Neural crest cell (in vitro differentiated cells): ENCODE data around the gene TJP2. TPM values are rescaled to one million over a fixed set of nuclear protein-coding genes. Genes with fewer than 3 reads are reported as not detected.

ENCODE experiments used
- DNase-seq: peaks from one replicate; pipeline ENCODE4 v3.0.0; 2021; ENCODE audit warnings: low read depth, mixed read lengths, low spot score
- H3K27ac Mint-ChIP-seq: one replicate; pipeline ENCODE4 v1.8.0; 2021; ENCODE audit warnings: mild to moderate bottlenecking, mixed read lengths; ENCODE audit not compliant: unreplicated experiment
- H3K27me3 Mint-ChIP-seq: 2 replicates; pipeline ENCODE4 v1.8.0; 2021; ENCODE audit warnings: low read depth, mild to moderate bottlenecking, mixed read lengths
- H3K36me3 Mint-ChIP-seq: 2 replicates; pipeline ENCODE4 v1.8.0; 2021; ENCODE audit warnings: low read depth, mild to moderate bottlenecking, mixed read lengths
- H3K4me1 Mint-ChIP-seq: 2 replicates; pipeline ENCODE4 v1.8.0; 2021; ENCODE audit warnings: mixed read lengths
- H3K4me3 Mint-ChIP-seq: one replicate; pipeline ENCODE4 v1.8.0; 2021; ENCODE audit warnings: mild to moderate bottlenecking, mixed read lengths
- H3K9me3 Mint-ChIP-seq: 2 replicates; pipeline ENCODE4 v1.8.0; 2021; ENCODE audit warnings: mixed read lengths
- CTCF ChIP-seq: fragments of 200-600 bp; sonication (generic); conservative IDR thresholded peaks from 2 replicates; pipeline ENCODE4 v1.5.0; 2021; ENCODE audit warnings: antibody characterized with exemption, mild to moderate bottlenecking
- total RNA-seq: library from RNA; stranded (reverse); gene quantifications from 2 replicates; pipeline ENCODE4 v1.2.1, GENCODE V29; 2021

Gene TJP2
- total RNA-seq, 1 donor from 2014 or later, result 27.8 TPM

- H3K36me3 Mint-ChIP-seq, result no peaks in the 10 kb centered on the region
- H3K4me1 Mint-ChIP-seq, result no peaks in the 10 kb centered on the region
- no peaks in the 10 kb centered on the region for H3K27me3 Mint-ChIP-seq
- no peak for DNase-seq
- no peak for TF ChIP-seq CTCF
- no peak overlapping the region for H3K27ac Mint-ChIP-seq
- no peaks in the 10 kb centered on the region for H3K9me3 Mint-ChIP-seq
- no peak overlapping the region for H3K4me3 Mint-ChIP-seq
Observed at GRCh38 chr9:69198521-69199220, 24.6 kb downstream of the TJP2 start.

- no peak for TF ChIP-seq CTCF
- H3K27me3 Mint-ChIP-seq, result no peaks in the 10 kb centered on the region
- no peak overlapping the region for H3K27ac Mint-ChIP-seq
- no peak for DNase-seq
- no peak overlapping the region for H3K4me3 Mint-ChIP-seq
- H3K9me3 Mint-ChIP-seq, result no peaks in the 10 kb centered on the region
- H3K36me3 Mint-ChIP-seq, result no peaks in the 10 kb centered on the region
- peaks cover 7% of the 10 kb centered on the region for H3K4me1 Mint-ChIP-seq
Observed at GRCh38 chr9:69199769-69200470, 25.8 kb downstream of the TJP2 start.

- no peak for DNase-seq
- no peak for TF ChIP-seq CTCF
- H3K27me3 Mint-ChIP-seq, result no peaks in the 10 kb centered on the region
- no peaks in the 10 kb centered on the region for H3K36me3 Mint-ChIP-seq
- H3K27ac Mint-ChIP-seq, result no peak overlapping the region
- H3K4me3 Mint-ChIP-seq, result no peak overlapping the region
- H3K4me1 Mint-ChIP-seq, result peaks cover 21% of the 10 kb centered on the region
- H3K9me3 Mint-ChIP-seq, result no peaks in the 10 kb centered on the region
Observed at GRCh38 chr9:69202556-69202955, 28.5 kb downstream of the TJP2 start.

- DNase-seq, result no peak
- H3K4me3 Mint-ChIP-seq, result no peak overlapping the region
- peaks cover 21% of the 10 kb centered on the region for H3K4me1 Mint-ChIP-seq
- H3K27ac Mint-ChIP-seq, result no peak overlapping the region
- no peak for TF ChIP-seq CTCF
- H3K27me3 Mint-ChIP-seq, result no peaks in the 10 kb centered on the region
- no peaks in the 10 kb centered on the region for H3K9me3 Mint-ChIP-seq
- no peaks in the 10 kb centered on the region for H3K36me3 Mint-ChIP-seq
Observed at GRCh38 chr9:69204326-69204725, 30.2 kb downstream of the TJP2 start.

- H3K4me1 Mint-ChIP-seq, result peaks cover 21% of the 10 kb centered on the region
Observed at GRCh38 chr9:69204849-69205248, 30.8 kb downstream of the TJP2 start.

More at GRCh38 chr9:69204849-69205248, 30.8 kb downstream of the TJP2 start:
- H3K27ac Mint-ChIP-seq, result no peak overlapping the region
- DNase-seq, result no peak
- H3K36me3 Mint-ChIP-seq, result no peaks in the 10 kb centered on the region
- TF ChIP-seq CTCF, result no peak
- no peaks in the 10 kb centered on the region for H3K9me3 Mint-ChIP-seq
- no peaks in the 10 kb centered on the region for H3K27me3 Mint-ChIP-seq
- H3K4me3 Mint-ChIP-seq, result no peak overlapping the region
